HEK293 (cell line): ENCODE results near the gene VAV3.

Experiments used
- CTCF ChIP-seq: fragments of 450-650 bp; formaldehyde crosslinking; IDR thresholded peaks from 2 replicates; pipeline ENCODE4 v1.5.1; 2016; ENCODE audit warnings: missing biosample characterization, missing genetic modification characterization
- SP3 ChIP-seq: fragments of 450-650 bp; formaldehyde crosslinking; IDR thresholded peaks from 2 replicates; pipeline ENCODE4 v1.5.1; 2016; ENCODE audit warnings: missing biosample characterization, missing genetic modification characterization
- ZNF169 ChIP-seq: fragments of 450-650 bp; formaldehyde crosslinking; IDR thresholded peaks from 2 replicates; pipeline ENCODE4 v1.5.1; 2016; ENCODE audit warnings: missing biosample characterization, missing genetic modification characterization
- ZNF449 ChIP-seq: fragments of 450-650 bp; formaldehyde crosslinking; IDR thresholded peaks from 2 replicates; pipeline ENCODE4 v1.5.1; 2017; ENCODE audit warnings: missing biosample characterization, mild to moderate bottlenecking, missing genetic modification characterization, moderate library complexity
- TF ChIP-seq, protein P1 (sequence below): fragments of 450-650 bp; formaldehyde crosslinking; IDR thresholded peaks from 2 replicates; pipeline ENCODE4 v1.5.1; 2016; ENCODE audit warnings: missing biosample characterization, missing genetic modification characterization

GRCh38 chr1:107548276-107548675 lies 416.7 kb downstream of the VAV3 start:
- TF ChIP-seq, protein P1, sequence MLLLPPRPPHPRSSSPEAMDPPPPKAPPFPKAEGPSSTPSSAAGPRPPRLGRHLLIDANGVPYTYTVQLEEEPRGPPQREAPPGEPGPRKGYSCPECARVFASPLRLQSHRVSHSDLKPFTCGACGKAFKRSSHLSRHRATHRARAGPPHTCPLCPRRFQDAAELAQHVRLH (tag by site-specific recombination), result no peak
- TF ChIP-seq ZNF449 (tag by site-specific recombination), result no peak
- TF ChIP-seq SP3 (tag by site-specific recombination), result no peak
- TF ChIP-seq CTCF (tag by site-specific recombination), result no peak
- no peak for TF ChIP-seq ZNF169
